ENCODE measurements around the gene GRK2. TPM values are rescaled to one million over a fixed set of nuclear protein-coding genes. Genes with fewer than 3 reads are reported as not detected.

The GRK2 gene
- polyA plus RNA-seq, 1 donor (not counting 4 experiments of a cell fraction or from before 2014, with no cell fraction given): 21.1 TPM

GRCh38 chr11:67302571-67303131 lies 36.4 kb downstream of the GRK2 start:
- Histone ChIP-seq H3K4me2 (ENCODE audit: control insufficient read depth, extremely low read depth, insufficient read depth, low read depth, low read length) (peak overlapping the region; percentile 82), H3K27ac (ENCODE audit: control insufficient read depth, insufficient read depth, low read length) (no peak overlapping the region), H2AFZ (ENCODE audit: control insufficient read depth, low read length) (no peak overlapping the region), H4K20me1 (ENCODE audit: control insufficient read depth, extremely low read depth, insufficient read depth, low read length) (no peaks in the 10 kb centered on the region), H3K79me2 (ENCODE audit: control insufficient read depth, insufficient read depth, low read length) (peaks cover 2% of the 10 kb centered on the region), H3K9me3 (ENCODE audit: control insufficient read depth, low read depth, low read length) (no peaks in the 10 kb centered on the region), H3K27me3 (ENCODE audit: control insufficient read depth, extremely low read depth, insufficient read depth, low read length) (no peaks in the 10 kb centered on the region), H3K9ac (ENCODE audit: control insufficient read depth, extremely low read depth, insufficient read depth, low read length) (peak overlapping the region; percentile 81), H3K4me1 (ENCODE audit: control insufficient read depth, extremely low read depth, insufficient read depth, low read length) (peaks cover 22% of the 10 kb centered on the region), H3K36me3 (ENCODE audit: control insufficient read depth in 2 of 2, extremely low read depth in 1 of 2, insufficient read depth in 2 of 2, low read length in 2 of 2) (peaks cover 32 to 40% of the 10 kb centered on the region in 2 experiments), H3K9me1 (ENCODE audit: control insufficient read depth, extremely low read depth, insufficient read depth, low read length) (no peaks in the 10 kb centered on the region), H3K4me3 (ENCODE audit: control insufficient read depth in 2 of 3, extremely low read depth in 1 of 3, insufficient read depth in 2 of 3, low read depth in 1 of 3, low read length in 3 of 3) (peak overlapping the region; percentile 73 to 93 (median 79))
- FAIRE-seq (no peak), DNase-seq (ENCODE audit: low read depth, low spot score) (no peak)
- dilution Hi-C loops (cut with MboI; ENCODE audit: extremely low pct_ligation_motif_present, low sequenced_read_pairs): no loop called here
- TF ChIP-seq EZH2 (IDR thresholded peaks at IDR 0.05; ENCODE audit: low read length) (no peak), CTCF (optimal IDR thresholded peaks at IDR 0.05 in 1 of 3, IDR thresholded peaks at IDR 0.05 in 1 of 3, conservative IDR thresholded peaks at IDR 0.05 in 1 of 3; ENCODE audit: extremely low read depth in 1 of 3, insufficient read depth in 2 of 3, low read length in 3 of 3) (no peak)

- Histone ChIP-seq H3K9me3 (ENCODE audit: control insufficient read depth, low read depth, low read length) (no peaks in the 10 kb centered on the region), H3K4me3 (ENCODE audit: control insufficient read depth in 2 of 3, extremely low read depth in 1 of 3, insufficient read depth in 2 of 3, low read depth in 1 of 3, low read length in 3 of 3) (peak within 1 kb of the TSS; percentile 73 to 93 (median 79)), H2AFZ (ENCODE audit: control insufficient read depth, low read length) (peak within 1 kb of the TSS; percentile 49), H3K36me3 (ENCODE audit: control insufficient read depth in 2 of 2, extremely low read depth in 1 of 2, insufficient read depth in 2 of 2, low read length in 2 of 2) (peaks cover 32 to 44% of the 10 kb centered on the region in 2 experiments), H3K4me1 (ENCODE audit: control insufficient read depth, extremely low read depth, insufficient read depth, low read length) (peaks cover 22% of the 10 kb centered on the region), H3K27ac (ENCODE audit: control insufficient read depth, insufficient read depth, low read length) (peak within 1 kb of the TSS; percentile 47), H3K27me3 (ENCODE audit: control insufficient read depth, extremely low read depth, insufficient read depth, low read length) (no peaks in the 10 kb centered on the region), H3K9me1 (ENCODE audit: control insufficient read depth, extremely low read depth, insufficient read depth, low read length) (no peaks in the 10 kb centered on the region), H3K79me2 (ENCODE audit: control insufficient read depth, insufficient read depth, low read length) (peaks cover 2% of the 10 kb centered on the region), H3K4me2 (ENCODE audit: control insufficient read depth, extremely low read depth, insufficient read depth, low read depth, low read length) (peak within 1 kb of the TSS; percentile 82), H4K20me1 (ENCODE audit: control insufficient read depth, extremely low read depth, insufficient read depth, low read length) (no peaks in the 10 kb centered on the region), H3K9ac (ENCODE audit: control insufficient read depth, extremely low read depth, insufficient read depth, low read length) (peak within 1 kb of the TSS; percentile 81)
- dilution Hi-C loops (cut with MboI; ENCODE audit: extremely low pct_ligation_motif_present, low sequenced_read_pairs): no loop called here
- DNase-seq (ENCODE audit: low read depth, low spot score) (no peak), FAIRE-seq (no peak)
- TF ChIP-seq EZH2 (IDR thresholded peaks at IDR 0.05; ENCODE audit: low read length) (no peak), CTCF (optimal IDR thresholded peaks at IDR 0.05 in 1 of 3, IDR thresholded peaks at IDR 0.05 in 1 of 3, conservative IDR thresholded peaks at IDR 0.05 in 1 of 3; ENCODE audit: extremely low read depth in 1 of 3, insufficient read depth in 2 of 3, low read length in 3 of 3) (no peak)
Observed at GRCh38 chr11:67303132-67303834, 37.0 kb downstream of the GRK2 start, which contains the start of gene SSH3. SSH3 (plus strand) TSS chr11:67303530; CDS start chr11:67303626, 96 bp downstream.

All from keratinocyte (primary cell).